H9 (cell line): ENCODE data around the gene MROH8. TPM values are rescaled to one million over a fixed set of nuclear protein-coding genes. Genes with fewer than 3 reads are reported as not detected.

Source experiments
- DNase-seq: peaks from one replicate; pipeline ENCODE4 v3.0.0-alpha.2; 2017
- H2AFZ ChIP-seq: one replicate; pipeline ENCODE4 v1.6.1; 2013; ENCODE audit warnings: mild to moderate bottlenecking, low read length, control low read depth, moderate library complexity
- H2AK5ac ChIP-seq: 2 replicates; pipeline ENCODE4 v1.6.1; 2013; ENCODE audit warnings: low read length, control low read depth, mixed read lengths; ENCODE audit not compliant: insufficient read length
- H2BK120ac ChIP-seq: one replicate; pipeline ENCODE4 v1.6.1; 2013; ENCODE audit warnings: low read depth, mild to moderate bottlenecking, low read length, control low read depth, inconsistent platforms; ENCODE audit not compliant: poor library complexity, severe bottlenecking
- H2BK12ac ChIP-seq: 2 replicates; pipeline ENCODE4 v1.6.1; 2013; ENCODE audit warnings: low read length, control low read depth, mixed read lengths, low read depth; ENCODE audit not compliant: insufficient read length
- H2BK15ac ChIP-seq: 2 replicates; pipeline ENCODE4 v1.6.1; 2013; ENCODE audit warnings: low read depth, low read length, control low read depth
- H2BK20ac ChIP-seq: one replicate; pipeline ENCODE4 v1.6.1; 2013; ENCODE audit warnings: low read depth, mild to moderate bottlenecking, low read length, control low read depth, inconsistent platforms; ENCODE audit not compliant: poor library complexity, severe bottlenecking
- H2BK5ac ChIP-seq: 2 replicates; pipeline ENCODE4 v1.6.1; 2013; ENCODE audit warnings: low read length, control low read depth, mixed read lengths; ENCODE audit not compliant: insufficient read length
- H3K14ac ChIP-seq: 2 replicates; pipeline ENCODE4 v1.6.1; 2013; ENCODE audit warnings: low read length, control low read depth; ENCODE audit not compliant: insufficient read depth
- H3K18ac ChIP-seq: 2 replicates; pipeline ENCODE4 v1.6.1; 2013; ENCODE audit warnings: low read depth, mild to moderate bottlenecking, mixed read lengths, low read length, control low read depth; ENCODE audit not compliant: insufficient read length
- H3K23ac ChIP-seq: 2 replicates; pipeline ENCODE4 v1.6.1; 2013; ENCODE audit warnings: low read length, control low read depth, mixed read lengths, low read depth; ENCODE audit not compliant: insufficient read length
- H3K23me2 ChIP-seq: 2 replicates; pipeline ENCODE4 v1.6.1; 2013; ENCODE audit warnings: low read depth, mild to moderate bottlenecking, mixed read lengths, low read length, control low read depth; ENCODE audit not compliant: insufficient read length, poor library complexity, severe bottlenecking
- H3K27ac ChIP-seq: 2 replicates; pipeline ENCODE4 v1.5.1; 2013; ENCODE audit warnings: low read length, control low read depth, mixed read lengths, low read depth; ENCODE audit not compliant: insufficient read length
- H3K27me3 ChIP-seq: 2 replicates; pipeline ENCODE4 v1.6.1; 2013; ENCODE audit warnings: low read length, control low read depth, inconsistent platforms; ENCODE audit not compliant: insufficient read depth
- H3K4ac ChIP-seq: 2 replicates; pipeline ENCODE4 v1.6.1; 2013; ENCODE audit warnings: low read depth, mild to moderate bottlenecking, control low read depth, inconsistent platforms, low read length, moderate library complexity
- H3K4me1 ChIP-seq: 2 replicates; pipeline ENCODE4 v1.6.1; 2013; ENCODE audit warnings: low read length, control low read depth, inconsistent platforms; ENCODE audit not compliant: insufficient read depth
- H3K4me2 ChIP-seq: 2 replicates; pipeline ENCODE4 v1.6.1; 2013; ENCODE audit warnings: low read length, control low read depth, mixed read lengths; ENCODE audit not compliant: insufficient read length, insufficient read depth
- H3K56ac ChIP-seq: 2 replicates; pipeline ENCODE4 v1.6.1; 2013; ENCODE audit warnings: low read depth, mild to moderate bottlenecking, mixed read lengths, low read length, control low read depth; ENCODE audit not compliant: insufficient read length
- H3K79me1 ChIP-seq: 2 replicates; pipeline ENCODE4 v1.6.1; 2013; ENCODE audit warnings: low read depth, mild to moderate bottlenecking, moderate library complexity, low read length, control low read depth, inconsistent platforms; ENCODE audit not compliant: insufficient read depth, poor library complexity, severe bottlenecking
- H3K79me2 ChIP-seq: 2 replicates; pipeline ENCODE4 v1.6.1; 2013; ENCODE audit warnings: low read length, control low read depth, inconsistent platforms; ENCODE audit not compliant: insufficient read depth
- H3K9ac ChIP-seq: 2 replicates; pipeline ENCODE4 v1.6.1; 2013; ENCODE audit warnings: low read length, control low read depth, mixed read lengths; ENCODE audit not compliant: insufficient read length; ENCODE audit errors: extremely low read depth
- H3K9me3 ChIP-seq: one replicate; pipeline ENCODE4 v1.6.1; 2013; ENCODE audit warnings: low read depth, low read length, inconsistent platforms; ENCODE audit not compliant: control insufficient read depth
- H3T11ph ChIP-seq: one replicate; pipeline ENCODE4 v1.6.1; 2013; ENCODE audit warnings: mild to moderate bottlenecking, low read length, control low read depth, inconsistent platforms
- H4K20me1 ChIP-seq: one replicate; pipeline ENCODE4 v1.6.1; 2013; ENCODE audit not compliant: control insufficient read depth, insufficient read length, insufficient read depth
- H4K5ac ChIP-seq: 2 replicates; pipeline ENCODE4 v1.6.1; 2013; ENCODE audit warnings: low read depth, mild to moderate bottlenecking, mixed read lengths, low read length, control low read depth; ENCODE audit not compliant: insufficient read length
- H4K8ac ChIP-seq: replicated peaks from 2 replicates; pipeline ENCODE4 v1.6.1; 2013; ENCODE audit warnings: low read length, control low read depth, mixed read lengths, low read depth; ENCODE audit not compliant: insufficient read length
- H4K91ac ChIP-seq: 2 replicates; pipeline ENCODE4 v1.6.1; 2013; ENCODE audit warnings: low read depth, mild to moderate bottlenecking, moderate library complexity, mixed read lengths, low read length, control low read depth; ENCODE audit not compliant: insufficient read length
- H3K27ac Mint-ChIP-seq, 3 experiments: 2 replicates in 2 of 3; 3 replicates in 1 of 3; pipeline ENCODE4 v1.8.0; 2020 to 2021; ENCODE audit warnings: mixed read lengths in 3 of 3, mild to moderate bottlenecking in 1 of 3, moderate library complexity in 1 of 3
- H3K27me3 Mint-ChIP-seq: 2 replicates; pipeline ENCODE4 v1.8.0; 2021; ENCODE audit warnings: low read depth, mild to moderate bottlenecking, moderate library complexity, mixed read lengths
- H3K36me3 Mint-ChIP-seq, 3 experiments: 2 replicates in 2 of 3; 3 replicates in 1 of 3; pipeline ENCODE4 v1.8.0; 2020 to 2021; ENCODE audit warnings: low read depth in 3 of 3, mixed read lengths in 3 of 3; ENCODE audit not compliant: insufficient read depth in 1 of 3
- H3K4me1 Mint-ChIP-seq, 2 experiments: 2 replicates each; pipeline ENCODE4 v1.8.0; 2020; ENCODE audit warnings: mixed read lengths in 2 of 2
- H3K4me3 Mint-ChIP-seq, 2 experiments: 2 replicates in 1 of 2; 3 replicates in 1 of 2; pipeline ENCODE4 v1.8.0; 2020 to 2021; ENCODE audit warnings: mild to moderate bottlenecking in 2 of 2, mixed read lengths in 2 of 2, moderate library complexity in 1 of 2
- H3K9me3 Mint-ChIP-seq, 2 experiments: 2 replicates in 1 of 2; 3 replicates in 1 of 2; pipeline ENCODE4 v1.8.0; 2020; ENCODE audit warnings: mild to moderate bottlenecking in 2 of 2, mixed read lengths in 2 of 2, moderate library complexity in 1 of 2
- WGBS: extraction: QIAGEN DNeasy Blood & Tissue Kit; methylation state at CpG from one replicate; pipeline ENCODE4 v1.1.7; 2013; ENCODE audit warnings: missing lambda C conversion rate, low lambda C conversion rate, mixed read lengths; ENCODE audit not compliant: insufficient read length; ENCODE audit errors: extremely low coverage; 5-methylcytosine and 5-hydroxymethylcytosine counted together
- total RNA-seq: library from RNA; stranded (reverse); gene quantifications from 2 replicates; pipeline ENCODE4 v1.2.1, GENCODE V29; 2021
- TF ChIP-seq, protein P1 (sequence below): fragments of 200-600 bp; sonication (generic); conservative IDR thresholded peaks from 3 replicates; pipeline ENCODE4 v1.8.0; 2021; ENCODE audit warnings: antibody characterized with exemption, mild to moderate bottlenecking

The MROH8 gene
- total RNA-seq, 1 experiment from 2014 or later: 0.90 TPM

DNA sequence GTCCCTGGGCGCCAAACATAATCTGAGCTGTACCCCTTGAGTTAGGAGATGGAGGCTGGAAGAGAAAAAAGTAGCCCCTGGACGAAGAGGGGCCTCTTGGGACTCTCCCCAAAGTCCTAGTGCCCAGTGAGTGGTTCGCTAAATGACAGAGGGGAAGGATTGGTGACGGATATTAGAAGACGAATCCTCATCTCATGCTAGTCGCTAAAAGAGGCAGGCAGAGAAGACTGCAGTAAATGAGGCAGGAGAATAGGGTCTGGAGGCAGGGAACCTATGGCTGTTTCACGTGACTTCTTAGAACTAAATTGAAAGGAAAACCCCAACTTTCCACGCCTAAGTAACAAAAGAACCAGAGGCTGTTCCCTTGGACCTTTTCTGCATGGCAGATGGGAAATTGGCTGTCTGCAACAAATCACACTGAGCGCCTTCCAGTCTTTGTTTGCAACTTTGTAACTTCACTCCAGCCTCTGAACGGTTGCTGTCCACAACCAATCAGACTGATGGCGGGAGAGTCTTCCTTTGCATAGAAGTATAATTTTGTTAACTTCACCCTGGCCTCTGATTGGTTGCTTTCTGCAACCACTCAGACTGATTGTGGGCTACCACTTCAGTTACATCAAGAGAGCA is 82.8 kb downstream of the MROH8 start:
- peaks cover 3 to 23% (median 19%) of the 10 kb centered on the region in 3 experiments for H3K36me3 Mint-ChIP-seq
- no peak overlapping the region for H2BK15ac ChIP-seq
- no CpG with 5 or more reads among the region's 11 CpGs for WGBS
- no peak overlapping the region for H4K5ac ChIP-seq
- no peaks in the 10 kb centered on the region for H4K20me1 ChIP-seq
- no peak overlapping the region for H3K56ac ChIP-seq
- H3K9ac ChIP-seq: peak overlapping the region; percentile 91
- H3K23me2 ChIP-seq: peaks cover 6% of the 10 kb centered on the region
- H3K4me1 ChIP-seq: peaks cover 1% of the 10 kb centered on the region; the same call in 1 of the 2 replicates
- peaks cover 18 to 25% of the 10 kb centered on the region in 2 experiments for H3K4me1 Mint-ChIP-seq
- no peak overlapping the region for H2BK12ac ChIP-seq
- H3K9me3 Mint-ChIP-seq: peaks cover 0 to 2% of the 10 kb centered on the region in 2 experiments; a peak in 1 of 5 replicates
- TF ChIP-seq, protein P1, sequence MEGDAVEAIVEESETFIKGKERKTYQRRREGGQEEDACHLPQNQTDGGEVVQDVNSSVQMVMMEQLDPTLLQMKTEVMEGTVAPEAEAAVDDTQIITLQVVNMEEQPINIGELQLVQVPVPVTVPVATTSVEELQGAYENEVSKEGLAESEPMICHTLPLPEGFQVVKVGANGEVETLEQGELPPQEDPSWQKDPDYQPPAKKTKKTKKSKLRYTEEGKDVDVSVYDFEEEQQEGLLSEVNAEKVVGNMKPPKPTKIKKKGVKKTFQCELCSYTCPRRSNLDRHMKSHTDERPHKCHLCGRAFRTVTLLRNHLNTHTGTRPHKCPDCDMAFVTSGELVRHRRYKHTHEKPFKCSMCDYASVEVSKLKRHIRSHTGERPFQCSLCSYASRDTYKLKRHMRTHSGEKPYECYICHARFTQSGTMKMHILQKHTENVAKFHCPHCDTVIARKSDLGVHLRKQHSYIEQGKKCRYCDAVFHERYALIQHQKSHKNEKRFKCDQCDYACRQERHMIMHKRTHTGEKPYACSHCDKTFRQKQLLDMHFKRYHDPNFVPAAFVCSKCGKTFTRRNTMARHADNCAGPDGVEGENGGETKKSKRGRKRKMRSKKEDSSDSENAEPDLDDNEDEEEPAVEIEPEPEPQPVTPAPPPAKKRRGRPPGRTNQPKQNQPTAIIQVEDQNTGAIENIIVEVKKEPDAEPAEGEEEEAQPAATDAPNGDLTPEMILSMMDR: no peak
- H3K4me2 ChIP-seq: peak overlapping the region; percentile 74
- no peak overlapping the region for H4K91ac ChIP-seq
- H3K4ac ChIP-seq: no peak overlapping the region; the same call in 1 of the 2 replicates
- no peak overlapping the region for H2BK120ac ChIP-seq
- H2AK5ac ChIP-seq: no peak overlapping the region
- peaks cover 7% of the 10 kb centered on the region for H3K79me1 ChIP-seq
- H2BK5ac ChIP-seq: no peak overlapping the region
- H3K27ac Mint-ChIP-seq: peak overlapping the region; percentile 100
- H3K27me3 Mint-ChIP-seq: no peaks in the 10 kb centered on the region
- H3K4me3 Mint-ChIP-seq: peak overlapping the region; percentile 96
- no peaks in the 10 kb centered on the region for H3K9me3 ChIP-seq
- H3T11ph ChIP-seq: no peak overlapping the region
- no peak overlapping the region for H4K8ac ChIP-seq
- no peak for DNase-seq
- peaks cover 2% of the 10 kb centered on the region; the same call in 1 of the 2 replicates for H3K79me2 ChIP-seq
- H2AFZ ChIP-seq: no peak overlapping the region
- peak overlapping the region; percentile 76; the same call in 1 of the 2 replicates for H3K14ac ChIP-seq
- no peak overlapping the region for H3K23ac ChIP-seq
- no peak overlapping the region for H3K27ac ChIP-seq
- no peak overlapping the region for H2BK20ac ChIP-seq
- H3K27me3 ChIP-seq: no peaks in the 10 kb centered on the region
- H3K18ac ChIP-seq: peak overlapping the region; percentile 28
